ENCODE data around the gene KPNA1.
"Not testable (repeated sequence)": the region's sequence is repeated elsewhere in the genome, so short reads cannot be mapped to it uniquely, and the experiment has no call there.

The KPNA1 gene

GRCh38 chr3:122515020-122515468 lies 305 bp upstream of the KPNA1 start:
- Mint-ChIP-seq H3K4me1 (peaks cover 43% of the 10 kb centered on the region), H3K4me3 (peak overlapping the region; percentile 75), H3K36me3 (ENCODE audit: insufficient read depth) (peaks cover 13% of the 10 kb centered on the region), H3K27ac (ENCODE audit: low read depth) (peak overlapping the region; percentile 78), H3K27me3 (no peaks in the 10 kb centered on the region), H3K9me3 (no peaks in the 10 kb centered on the region)
- ATAC-seq (replicated peaks; ENCODE audit: extremely low read depth, poor library complexity, severe bottlenecking) (no peak), DNase-seq (ENCODE audit: low spot score in 2 of 2) (no peak)

- H3K4me1 Mint-ChIP-seq = peaks cover 58% of the 10 kb centered on the region
- no peaks in the 10 kb centered on the region for H3K9me3 Mint-ChIP-seq
- ATAC-seq (replicated peaks; ENCODE audit: extremely low read depth, poor library complexity, severe bottlenecking) (no peak), DNase-seq (ENCODE audit: low spot score in 2 of 2) (no peak)
- peak overlapping the region; percentile 78 for H3K27ac Mint-ChIP-seq (ENCODE audit: low read depth)
- H3K4me3 Mint-ChIP-seq = peak overlapping the region; percentile 75
- peaks cover 13% of the 10 kb centered on the region for H3K36me3 Mint-ChIP-seq (ENCODE audit: insufficient read depth)
- no peaks in the 10 kb centered on the region for H3K27me3 Mint-ChIP-seq
Measured at GRCh38 chr3:122513386-122514122, 1.2 kb downstream of the KPNA1 start.

GRCh38 chr3:122512284-122512683 lies 2.5 kb downstream of the KPNA1 start:
- no peaks in the 10 kb centered on the region for H3K9me3 Mint-ChIP-seq
- H3K36me3 Mint-ChIP-seq (ENCODE audit: insufficient read depth) = peaks cover 13% of the 10 kb centered on the region
- ATAC-seq (replicated peaks; ENCODE audit: extremely low read depth, poor library complexity, severe bottlenecking) (no peak), DNase-seq (ENCODE audit: low spot score in 2 of 2) (no peak)
- no peaks in the 10 kb centered on the region for H3K27me3 Mint-ChIP-seq
- H3K4me3 Mint-ChIP-seq = no peak overlapping the region
- no peak overlapping the region for H3K27ac Mint-ChIP-seq (ENCODE audit: low read depth)
- peaks cover 68% of the 10 kb centered on the region for H3K4me1 Mint-ChIP-seq

GRCh38 chr3:122510878-122511535 lies 3.7 kb downstream of the KPNA1 start:
- H3K36me3 Mint-ChIP-seq (ENCODE audit: insufficient read depth) = peaks cover 13% of the 10 kb centered on the region
- H3K9me3 Mint-ChIP-seq = no peaks in the 10 kb centered on the region
- H3K27me3 Mint-ChIP-seq = no peaks in the 10 kb centered on the region
- no peak for ATAC-seq (replicated peaks; ENCODE audit: extremely low read depth, poor library complexity, severe bottlenecking)
- H3K4me3 Mint-ChIP-seq = no peak overlapping the region
- peaks cover 74% of the 10 kb centered on the region for H3K4me1 Mint-ChIP-seq
- H3K27ac Mint-ChIP-seq (ENCODE audit: low read depth) = no peak overlapping the region
- DNase-seq (ENCODE audit: low spot score in 2 of 2) = no peak

GRCh38 chr3:122508944-122509343 lies 5.8 kb downstream of the KPNA1 start:
- H3K4me3 Mint-ChIP-seq; H3K27ac Mint-ChIP-seq (ENCODE audit: low read depth); DNase-seq (ENCODE audit: low spot score in 2 of 2); H3K27me3 Mint-ChIP-seq; H3K9me3 Mint-ChIP-seq; ATAC-seq (replicated peaks; ENCODE audit: extremely low read depth, poor library complexity, severe bottlenecking); H3K36me3 Mint-ChIP-seq (ENCODE audit: insufficient read depth): not testable (repeated sequence)
- peaks cover 79% of the 10 kb centered on the region for H3K4me1 Mint-ChIP-seq

GRCh38 chr3:122508135-122508914 lies 6.4 kb downstream of the KPNA1 start:
- DNase-seq (ENCODE audit: low spot score in 2 of 2) (no peak), ATAC-seq (replicated peaks; ENCODE audit: extremely low read depth, poor library complexity, severe bottlenecking) (peak; percentile 65)
- Mint-ChIP-seq H3K36me3 (ENCODE audit: insufficient read depth) (peaks cover 2% of the 10 kb centered on the region), H3K27me3 (no peaks in the 10 kb centered on the region), H3K9me3 (no peaks in the 10 kb centered on the region), H3K4me1 (peaks cover 74% of the 10 kb centered on the region), H3K27ac (ENCODE audit: low read depth) (no peak overlapping the region), H3K4me3 (no peak overlapping the region)

- Mint-ChIP-seq H3K9me3 (no peaks in the 10 kb centered on the region), H3K4me3 (no peak overlapping the region), H3K4me1 (peaks cover 71% of the 10 kb centered on the region), H3K27me3 (no peaks in the 10 kb centered on the region), H3K27ac (ENCODE audit: low read depth) (no peak overlapping the region), H3K36me3 (ENCODE audit: insufficient read depth) (peaks cover 2% of the 10 kb centered on the region)
- ATAC-seq (replicated peaks; ENCODE audit: extremely low read depth, poor library complexity, severe bottlenecking) = peak; percentile 59
- DNase-seq (ENCODE audit: low spot score in 2 of 2) = no peak
Measured at GRCh38 chr3:122506450-122506849, 8.3 kb downstream of the KPNA1 start.

GRCh38 chr3:122505676-122506075 lies 9.1 kb downstream of the KPNA1 start:
- no peaks in the 10 kb centered on the region for H3K9me3 Mint-ChIP-seq
- ATAC-seq (replicated peaks; ENCODE audit: extremely low read depth, poor library complexity, severe bottlenecking) = no peak
- H3K4me3 Mint-ChIP-seq = no peak overlapping the region
- H3K4me1 Mint-ChIP-seq = peaks cover 71% of the 10 kb centered on the region
- no peak overlapping the region for H3K27ac Mint-ChIP-seq (ENCODE audit: low read depth)
- H3K27me3 Mint-ChIP-seq = no peaks in the 10 kb centered on the region
- no peak for DNase-seq (ENCODE audit: low spot score in 2 of 2)
- peaks cover 5% of the 10 kb centered on the region for H3K36me3 Mint-ChIP-seq (ENCODE audit: insufficient read depth)

GRCh38 chr3:122502941-122503340 lies 11.8 kb downstream of the KPNA1 start:
- no peak overlapping the region for H3K4me3 Mint-ChIP-seq
- ATAC-seq (replicated peaks; ENCODE audit: extremely low read depth, poor library complexity, severe bottlenecking) = no peak
- H3K36me3 Mint-ChIP-seq (ENCODE audit: insufficient read depth) = peaks cover 7% of the 10 kb centered on the region
- H3K27me3 Mint-ChIP-seq = no peaks in the 10 kb centered on the region
- peaks cover 63% of the 10 kb centered on the region for H3K4me1 Mint-ChIP-seq
- no peak overlapping the region for H3K27ac Mint-ChIP-seq (ENCODE audit: low read depth)
- DNase-seq (ENCODE audit: low spot score in 2 of 2) = no peak
- no peaks in the 10 kb centered on the region for H3K9me3 Mint-ChIP-seq

GRCh38 chr3:122502139-122502538 lies 12.6 kb downstream of the KPNA1 start:
- H3K4me3 Mint-ChIP-seq = no peak overlapping the region
- H3K36me3 Mint-ChIP-seq (ENCODE audit: insufficient read depth) = peaks cover 11% of the 10 kb centered on the region
- ATAC-seq (replicated peaks; ENCODE audit: extremely low read depth, poor library complexity, severe bottlenecking) (no peak), DNase-seq (ENCODE audit: low spot score in 2 of 2) (no peak)
- H3K27me3 Mint-ChIP-seq = no peaks in the 10 kb centered on the region
- H3K4me1 Mint-ChIP-seq = peaks cover 67% of the 10 kb centered on the region
- no peaks in the 10 kb centered on the region for H3K9me3 Mint-ChIP-seq
- H3K27ac Mint-ChIP-seq (ENCODE audit: low read depth) = peak overlapping the region; percentile 82

GRCh38 chr3:122500964-122501363 lies 13.8 kb downstream of the KPNA1 start:
- H3K27me3 Mint-ChIP-seq; DNase-seq (ENCODE audit: low spot score in 2 of 2); H3K4me3 Mint-ChIP-seq; H3K9me3 Mint-ChIP-seq; ATAC-seq (replicated peaks; ENCODE audit: extremely low read depth, poor library complexity, severe bottlenecking): not testable (repeated sequence)
- peaks cover 68% of the 10 kb centered on the region for H3K4me1 Mint-ChIP-seq
- H3K36me3 Mint-ChIP-seq (ENCODE audit: insufficient read depth) = peaks cover 13% of the 10 kb centered on the region
- peak overlapping the region; percentile 82 for H3K27ac Mint-ChIP-seq (ENCODE audit: low read depth)

GRCh38 chr3:122498152-122498551 lies 16.6 kb downstream of the KPNA1 start:
- ATAC-seq (replicated peaks; ENCODE audit: extremely low read depth, poor library complexity, severe bottlenecking) = no peak
- no peaks in the 10 kb centered on the region for H3K27me3 Mint-ChIP-seq
- H3K9me3 Mint-ChIP-seq = no peaks in the 10 kb centered on the region
- H3K4me3 Mint-ChIP-seq = no peak overlapping the region
- peaks cover 25% of the 10 kb centered on the region for H3K36me3 Mint-ChIP-seq (ENCODE audit: insufficient read depth)
- H3K4me1 Mint-ChIP-seq = peaks cover 62% of the 10 kb centered on the region
- DNase-seq (ENCODE audit: low spot score in 2 of 2) = no peak
- H3K27ac Mint-ChIP-seq (ENCODE audit: low read depth) = peak overlapping the region; percentile 38
